Neural cell (in vitro differentiated cells): ENCODE results near the gene MAML3. TPM values are rescaled to one million over a fixed set of nuclear protein-coding genes. Genes with fewer than 3 reads are reported as not detected.

ENCODE experiments used
- H2AFZ ChIP-seq: fragments of 200-600, 300-800 bp; sonication (generic), shearing (Covaris generic); 2 replicates; pipeline ENCODE4 v1.6.0; 2014; ENCODE audit warnings: low read depth, mild to moderate bottlenecking, antibody characterized with exemption, low read length, moderate library complexity
- H3F3A ChIP-seq: fragments of 200-600 bp; shearing (Covaris generic); 2 replicates; pipeline ENCODE4 v1.6.1; 2016; ENCODE audit warnings: mild to moderate bottlenecking, moderate library complexity, mixed read lengths, antibody characterized with exemption, low read length; ENCODE audit not compliant: insufficient read depth, poor library complexity, severe bottlenecking
- H3K27ac ChIP-seq: fragments of 200-600, 300-800 bp; sonication (generic), shearing (Covaris generic); 2 replicates; pipeline ENCODE4 v1.5.1; 2014; ENCODE audit warnings: mild to moderate bottlenecking, low read length, moderate library complexity
- H3K27me3 ChIP-seq: fragments of 300-800, 200-600 bp; sonication (generic), shearing (Covaris generic); 2 replicates; pipeline ENCODE4 v1.6.0; 2014; ENCODE audit warnings: mild to moderate bottlenecking, low read depth, low read length, moderate library complexity; ENCODE audit not compliant: insufficient read depth
- H3K36me3 ChIP-seq: fragments of 300-800, 200-600 bp; sonication (generic), shearing (Covaris generic); 2 replicates; pipeline ENCODE4 v1.5.1; 2014; ENCODE audit warnings: mild to moderate bottlenecking, antibody characterized with exemption, low read length, moderate library complexity; ENCODE audit not compliant: insufficient read depth
- H3K4me2 ChIP-seq: fragments of 300-800, 200-600 bp; sonication (generic), shearing (Covaris generic); 2 replicates; pipeline ENCODE4 v1.6.0; 2014; ENCODE audit warnings: mild to moderate bottlenecking, low read length
- H3K4me3 ChIP-seq: fragments of 300-800, 200-600 bp; sonication (generic), shearing (Covaris generic); 2 replicates; pipeline ENCODE4 v1.5.1; 2014; ENCODE audit warnings: mild to moderate bottlenecking, low read length, moderate library complexity
- H3K79me2 ChIP-seq: fragments of 200-600 bp; shearing (Covaris generic); replicated peaks from 2 replicates; pipeline ENCODE4 v1.6.0; 2014; ENCODE audit warnings: mild to moderate bottlenecking, low read length, moderate library complexity; ENCODE audit not compliant: insufficient read depth
- H3K9ac ChIP-seq: fragments of 300-800, 200-600 bp; sonication (generic), shearing (Covaris generic); 2 replicates; pipeline ENCODE4 v1.6.1; 2016; ENCODE audit warnings: mild to moderate bottlenecking, low read length, mixed read lengths
- H3K9me2 ChIP-seq: fragments of 200-600 bp; shearing (Covaris generic); 2 replicates; pipeline ENCODE4 v1.6.1; 2016; ENCODE audit warnings: mild to moderate bottlenecking, low read length, mixed read lengths; ENCODE audit not compliant: insufficient read depth
- H3K9me3 ChIP-seq: fragments of 200-600, 300-800 bp; sonication (generic), shearing (Covaris generic); 2 replicates; pipeline ENCODE4 v1.6.1; 2016; ENCODE audit warnings: mild to moderate bottlenecking, mixed run types, low read length, moderate library complexity, mixed read lengths
- H4K20me1 ChIP-seq: fragments of 200-600 bp; shearing (Covaris generic); 2 replicates; pipeline ENCODE4 v1.6.1; 2016; ENCODE audit warnings: mild to moderate bottlenecking, mixed run types; ENCODE audit not compliant: insufficient read depth
- EP300 ChIP-seq: fragments of 450-650 bp; conservative IDR thresholded peaks from 2 replicates; pipeline ENCODE4 v1.6.1; 2014; ENCODE audit warnings: antibody characterized with exemption, mild to moderate bottlenecking, moderate library complexity; ENCODE audit not compliant: poor library complexity, severe bottlenecking
- EZH2 ChIP-seq: fragments of 200-600, 300-800 bp; shearing (Covaris generic), sonication (generic); IDR thresholded peaks from 2 replicates; pipeline ENCODE4 v1.6.1; 2014; ENCODE audit warnings: antibody characterized with exemption, low read length, borderline replicate concordance, mild to moderate bottlenecking; ENCODE audit not compliant: insufficient read depth, poor library complexity, severe bottlenecking
- MXI1 ChIP-seq: fragments of 450-650 bp; conservative IDR thresholded peaks from 2 replicates; pipeline ENCODE4 v1.6.1; 2014; ENCODE audit warnings: antibody characterized with exemption, mild to moderate bottlenecking; ENCODE audit not compliant: poor library complexity, severe bottlenecking
- POLR2AphosphoS5 ChIP-seq: IDR thresholded peaks from 2 replicates; pipeline ENCODE4 v1.6.1; 2012
- RAD21 ChIP-seq: fragments of 450-650 bp; conservative IDR thresholded peaks from 2 replicates; pipeline ENCODE4 v1.6.1; 2014; ENCODE audit warnings: antibody characterized with exemption, mild to moderate bottlenecking, moderate library complexity
- REST ChIP-seq: IDR thresholded peaks from 2 replicates; pipeline ENCODE4 v1.6.1; 2012; ENCODE audit warnings: borderline replicate concordance
- SMC3 ChIP-seq: fragments of 450-650 bp; conservative IDR thresholded peaks from 2 replicates; pipeline ENCODE4 v1.6.1; 2014; ENCODE audit warnings: antibody characterized with exemption, mild to moderate bottlenecking, moderate library complexity; ENCODE audit not compliant: poor library complexity
- TAF1 ChIP-seq: IDR thresholded peaks from 2 replicates; pipeline ENCODE4 v1.6.1; 2012; ENCODE audit warnings: low read depth
- polyA plus RNA-seq: library from polyadenylated mRNA; depleted of rRNA; stranded (reverse); fragments of >200 nt; gene quantifications from 2 replicates; pipeline ENCODE4 v1.2.3, GENCODE V29; 2014
- TF ChIP-seq, protein P1 (sequence below): fragments of 450-650 bp; IDR thresholded peaks from 2 replicates; pipeline ENCODE4 v1.5.1; 2014; ENCODE audit warnings: antibody characterized with exemption, mild to moderate bottlenecking, moderate library complexity; ENCODE audit not compliant: poor library complexity, severe bottlenecking

The MAML3 gene
- polyA plus RNA-seq, 1 donor from 2014 or later: 10.2 TPM

- Histone ChIP-seq H4K20me1 (no peaks in the 10 kb centered on the region), H3K79me2 (peaks cover 30% of the 10 kb centered on the region), H3K9me3 (no peaks in the 10 kb centered on the region), H3K4me2 (no peak overlapping the region), H3F3A (no peaks in the 10 kb centered on the region), H3K9me2 (no peaks in the 10 kb centered on the region), H2AFZ (no peak overlapping the region), H3K27me3 (no peaks in the 10 kb centered on the region), H3K4me3 (no peak overlapping the region), H3K27ac (no peak overlapping the region), H3K9ac (no peak overlapping the region), H3K36me3 (no peaks in the 10 kb centered on the region)
- TF ChIP-seq EP300 (no peak), SMC3 (no peak), REST (no peak), POLR2AphosphoS5 (no peak), MXI1 (no peak), TAF1 (no peak), EZH2 (no peak), RAD21 (no peak)
- TF ChIP-seq, protein P1, sequence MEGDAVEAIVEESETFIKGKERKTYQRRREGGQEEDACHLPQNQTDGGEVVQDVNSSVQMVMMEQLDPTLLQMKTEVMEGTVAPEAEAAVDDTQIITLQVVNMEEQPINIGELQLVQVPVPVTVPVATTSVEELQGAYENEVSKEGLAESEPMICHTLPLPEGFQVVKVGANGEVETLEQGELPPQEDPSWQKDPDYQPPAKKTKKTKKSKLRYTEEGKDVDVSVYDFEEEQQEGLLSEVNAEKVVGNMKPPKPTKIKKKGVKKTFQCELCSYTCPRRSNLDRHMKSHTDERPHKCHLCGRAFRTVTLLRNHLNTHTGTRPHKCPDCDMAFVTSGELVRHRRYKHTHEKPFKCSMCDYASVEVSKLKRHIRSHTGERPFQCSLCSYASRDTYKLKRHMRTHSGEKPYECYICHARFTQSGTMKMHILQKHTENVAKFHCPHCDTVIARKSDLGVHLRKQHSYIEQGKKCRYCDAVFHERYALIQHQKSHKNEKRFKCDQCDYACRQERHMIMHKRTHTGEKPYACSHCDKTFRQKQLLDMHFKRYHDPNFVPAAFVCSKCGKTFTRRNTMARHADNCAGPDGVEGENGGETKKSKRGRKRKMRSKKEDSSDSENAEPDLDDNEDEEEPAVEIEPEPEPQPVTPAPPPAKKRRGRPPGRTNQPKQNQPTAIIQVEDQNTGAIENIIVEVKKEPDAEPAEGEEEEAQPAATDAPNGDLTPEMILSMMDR: no peak
These were observed 40.3 kb downstream of the MAML3 start for GRCh38 chr4:140113653-140114052.

DNA sequence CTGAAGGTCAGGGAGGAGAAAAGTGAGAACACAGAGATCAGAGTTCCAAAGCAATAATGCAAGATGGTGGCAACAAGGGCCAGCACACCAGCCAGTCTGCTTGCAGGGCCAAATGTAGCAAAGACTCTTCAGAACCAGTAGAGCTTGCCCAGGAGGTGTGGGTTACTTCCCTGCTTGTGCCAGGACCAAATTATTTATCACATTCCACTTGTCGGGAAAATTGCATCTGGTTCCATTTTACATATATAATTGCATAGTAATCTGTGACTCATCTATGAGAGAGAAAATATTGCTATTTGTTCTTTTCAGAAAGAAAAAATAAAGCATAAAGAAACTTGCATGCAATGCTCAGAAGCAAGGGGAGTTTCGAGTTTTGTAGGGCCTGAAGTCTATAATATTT lies 41.4 kb downstream of the MAML3 start:
- Histone ChIP-seq H3K4me3 (no peak overlapping the region), H3K9me2 (no peaks in the 10 kb centered on the region), H3K79me2 (peaks cover 21% of the 10 kb centered on the region), H3K9ac (no peak overlapping the region), H3K9me3 (no peaks in the 10 kb centered on the region), H4K20me1 (no peaks in the 10 kb centered on the region), H3K36me3 (no peaks in the 10 kb centered on the region), H3K27me3 (no peaks in the 10 kb centered on the region), H2AFZ (no peak overlapping the region), H3K4me2 (no peak overlapping the region), H3K27ac (no peak overlapping the region), H3F3A (peaks cover 3% of the 10 kb centered on the region)
- no peak for TF ChIP-seq MXI1
- TF ChIP-seq, protein P1: no peak
- no peak for TF ChIP-seq EP300
- no peak for TF ChIP-seq EZH2
- TF ChIP-seq RAD21: no peak
- no peak for TF ChIP-seq TAF1
- no peak for TF ChIP-seq SMC3
- no peak for TF ChIP-seq REST
- TF ChIP-seq POLR2AphosphoS5: no peak
